Endothelial cell of umbilical vein (primary cell): ENCODE data around the gene ZFR2. TPM values are rescaled to one million over a fixed set of nuclear protein-coding genes. Genes with fewer than 3 reads are reported as not detected.

ENCODE experiments used
- BruUV-seq: library from RNA; stranded (reverse); fragments of 400-500 nt; replicated peaks from 2 replicates; lab custom pipeline; 2021; lab: Mats Ljungman, UMichigan
- CTCF ChIA-PET: fragments of 300-600, 350-600 bp; sonication (Branson Sonifier 250); formaldehyde crosslinking; loops from one replicate; lab custom pipeline; 2021; ENCODE audit warnings: antibody characterized with exemption, inconsistent platforms; lab: Charles Lee
- POLR2A ChIA-PET: fragments of 300-600, 350-600 bp; sonication (Branson Sonifier 250); formaldehyde crosslinking; loops from one replicate; lab custom pipeline; 2021; ENCODE audit warnings: antibody characterized with exemption, inconsistent platforms; lab: Charles Lee
- DNase-seq: peaks from one replicate; pipeline ENCODE4 v3.0.0-alpha.2; 2011; ENCODE audit warnings: low read depth, low spot score
- FAIRE-seq: peaks from 2 replicates; lab custom pipeline; 2011; peaks lifted over from hg19 to GRCh38; lab: Jason Lieb, UNC
- H2AFZ ChIP-seq: 2 replicates; pipeline ENCODE4 v1.6.0; 2012; ENCODE audit warnings: low read depth, low read length, control low read depth, inconsistent platforms
- H3K27ac ChIP-seq: 2 replicates; pipeline ENCODE4 v1.5.1; 2011; ENCODE audit warnings: low read depth, mild to moderate bottlenecking, control low read depth, low read length, moderate library complexity; ENCODE audit not compliant: insufficient read depth
- H3K27me3 ChIP-seq, 2 experiments: 2 replicates each; pipeline versions ENCODE4 v1.6.0 to v1.6.1; 2011; ENCODE audit warnings: low read length in 2 of 2, mixed read lengths in 1 of 2; ENCODE audit not compliant: control insufficient read depth in 2 of 2, insufficient read depth in 2 of 2
- H3K36me3 ChIP-seq, 2 experiments: 2 replicates in 1 of 2; 3 replicates in 1 of 2; pipeline ENCODE4 v1.5.1; 2011; ENCODE audit warnings: low read length in 2 of 2, mild to moderate bottlenecking in 1 of 2, moderate library complexity in 1 of 2; ENCODE audit not compliant: control insufficient read depth in 2 of 2, insufficient read depth in 2 of 2; ENCODE audit errors: extremely low read depth in 1 of 2
- H3K4me1 ChIP-seq: 3 replicates; pipeline ENCODE4 v1.5.1; 2011; ENCODE audit warnings: mild to moderate bottlenecking, low read length; ENCODE audit not compliant: control insufficient read depth, insufficient read depth; ENCODE audit errors: extremely low read depth
- H3K4me2 ChIP-seq: 2 replicates; pipeline ENCODE4 v1.6.1; 2011; ENCODE audit warnings: low read length, control low read depth, mixed read lengths; ENCODE audit not compliant: insufficient read depth
- H3K4me3 ChIP-seq, 3 experiments: fragments of 200-600 bp in 1 of 3; sonication (generic), shearing (Covaris generic) in 1 of 3; replicated peaks in 1 of 3; 2 replicates each; pipeline ENCODE4 v1.5.1; 2011 to 2016; ENCODE audit warnings: control low read depth in 3 of 3, low read length in 3 of 3, mild to moderate bottlenecking in 2 of 3, inconsistent platforms in 1 of 3, low read depth in 1 of 3, moderate library complexity in 1 of 3; ENCODE audit not compliant: insufficient read depth in 1 of 3
- H3K79me2 ChIP-seq: 2 replicates; pipeline ENCODE4 v1.6.0; 2012; ENCODE audit warnings: low read length, inconsistent platforms; ENCODE audit not compliant: control insufficient read depth, insufficient read depth
- H3K9ac ChIP-seq: replicated peaks from 2 replicates; pipeline ENCODE3; 2011; ENCODE audit warnings: low read length, control low read depth; ENCODE audit not compliant: insufficient read depth; ENCODE audit errors: extremely low read depth
- H3K9me1 ChIP-seq: replicated peaks from 3 replicates; pipeline ENCODE4 v1.6.0; 2011; ENCODE audit warnings: mild to moderate bottlenecking, low read length; ENCODE audit not compliant: control insufficient read depth, insufficient read depth; ENCODE audit errors: extremely low read depth
- H3K9me3 ChIP-seq: replicated peaks from 2 replicates; pipeline ENCODE4 v1.5.1; 2012; ENCODE audit warnings: low read length, inconsistent platforms; ENCODE audit not compliant: control insufficient read depth, insufficient read depth
- H4K20me1 ChIP-seq: replicated peaks from 2 replicates; pipeline ENCODE3; 2011; ENCODE audit warnings: mild to moderate bottlenecking, low read length; ENCODE audit not compliant: control insufficient read depth, insufficient read depth; ENCODE audit errors: extremely low read depth
- EZH2 ChIP-seq: IDR thresholded peaks from 2 replicates; pipeline ENCODE4 v1.6.1; 2012; ENCODE audit warnings: borderline replicate concordance, low read depth, mild to moderate bottlenecking, moderate library complexity, low read length, inconsistent platforms; ENCODE audit not compliant: severe bottlenecking
- FOS ChIP-seq: IDR thresholded peaks from 2 replicates; pipeline ENCODE4 v1.6.1; 2011; ENCODE audit warnings: mild to moderate bottlenecking, low read length, moderate library complexity, borderline replicate concordance; ENCODE audit not compliant: insufficient read depth
- GATA2 ChIP-seq: IDR thresholded peaks from 2 replicates; pipeline ENCODE4 v1.7.0; 2011; ENCODE audit warnings: low read depth, mild to moderate bottlenecking, moderate library complexity, mixed read lengths, low read length; ENCODE audit not compliant: insufficient read length, insufficient read depth
- JUN ChIP-seq: IDR thresholded peaks from 2 replicates; pipeline ENCODE4 v1.6.1; 2011; ENCODE audit warnings: borderline replicate concordance, low read depth; ENCODE audit not compliant: insufficient read length, insufficient read depth
- MYC ChIP-seq: IDR thresholded peaks from one replicate; pipeline ENCODE4 v1.6.1; 2011; ENCODE audit warnings: mild to moderate bottlenecking, low read depth, low read length
- POLR2AphosphoS5 ChIP-seq: IDR thresholded peaks from 2 replicates; pipeline ENCODE4 v1.6.1; 2012; ENCODE audit warnings: low read depth, mild to moderate bottlenecking, control low read depth, low read length, moderate library complexity; ENCODE audit not compliant: insufficient read depth
- dilution Hi-C: fragments of 300-500 bp; cut with MboI; formaldehyde crosslinking; loops from one replicate; pipeline ENCODE4 v1.15.0; 2019; ENCODE audit warnings: low sequenced_read_pairs; ENCODE audit not compliant: extremely low pct_ligation_motif_present
- intact Hi-C: fragments of 100-400 bp; cut with micrococcal nuclease; formaldehyde crosslinking; loops from one replicate; pipeline ENCODE4 v1.10.0; 2022
- polyA plus RNA-seq, 4 experiments: library from polyadenylated mRNA; depleted of rRNA in 3 of 4; stranded (reverse) in 3 of 4; unstranded in 1 of 4; fragments of >200 nt; gene quantifications; 2 replicates each; pipeline versions ENCODE4 v1.2.1 to v1.2.3, GENCODE V29; 2011 to 2012; ENCODE audit warnings: missing spikeins in 1 of 4
- total RNA-seq: library from RNA; stranded (reverse); gene quantifications from 2 replicates; pipeline ENCODE4 v1.2.3, GENCODE V29; 2021
- TF ChIP-seq, protein P1 (sequence below): IDR thresholded peaks from 2 replicates; pipeline ENCODE4 v1.6.1; 2011; ENCODE audit not compliant: insufficient read depth, insufficient read length
- TF ChIP-seq, protein P2 (sequence below), 2 donors: IDR thresholded peaks; 1 replicate in 1 of 2; 2 replicates in 1 of 2; pipeline ENCODE4 v1.5.1; 2011; ENCODE audit warnings: low read length in 2 of 2, mild to moderate bottlenecking in 2 of 2, moderate library complexity in 2 of 2, control low read depth in 1 of 2, inconsistent platforms in 1 of 2, low read depth in 1 of 2; ENCODE audit not compliant: insufficient read depth in 1 of 2; ENCODE audit errors: extremely low read depth in 1 of 2

Gene ZFR2
- total and polyA plus RNA-seq, 2 donors (not counting 3 experiments of a cell fraction or from before 2014, with no cell fraction given), result not detected

DNA sequence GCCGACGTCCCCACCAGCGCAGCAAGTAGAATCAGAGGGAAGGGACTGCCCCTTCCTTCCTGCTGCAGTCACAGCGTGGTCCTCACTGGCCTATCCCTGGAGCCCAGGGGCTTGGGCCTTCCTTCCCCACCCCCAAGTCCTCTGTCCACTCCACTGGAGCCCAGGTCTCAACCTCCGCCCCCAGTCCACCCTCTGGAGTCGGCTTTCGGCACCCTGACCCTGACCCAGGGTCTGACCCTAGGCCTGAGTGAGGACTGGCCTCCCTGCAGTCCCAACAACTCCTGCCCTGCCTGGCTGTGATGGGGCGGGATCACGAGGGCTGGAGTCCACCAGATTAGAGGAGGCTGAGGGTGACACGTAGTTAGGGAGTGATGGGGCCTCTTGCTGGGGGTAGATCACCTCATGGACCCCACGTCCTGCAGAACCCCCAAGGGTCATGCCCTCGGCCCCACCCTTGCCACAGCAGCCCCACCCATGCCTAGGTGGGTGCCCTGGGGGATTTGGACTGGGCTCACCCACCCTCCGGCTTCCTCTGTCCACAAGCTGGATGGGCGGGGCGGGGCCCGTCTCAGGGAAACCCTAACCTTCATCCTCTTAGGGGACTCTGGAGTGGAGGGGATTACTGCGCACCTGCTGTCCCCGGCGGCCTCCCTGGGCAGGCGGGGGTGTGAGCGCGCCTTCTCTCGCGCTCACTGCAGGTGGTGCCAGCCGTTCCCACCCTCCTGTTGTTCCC lies 100.7 kb downstream of the ZFR2 start:
- Histone ChIP-seq H3K4me3 (no peak overlapping the region), H4K20me1 (no peaks in the 10 kb centered on the region), H3K36me3 (peaks cover 2 to 10% of the 10 kb centered on the region in 2 experiments), H3K4me1 (peaks cover 11% of the 10 kb centered on the region), H3K79me2 (peaks cover 3% of the 10 kb centered on the region), H2AFZ (no peak overlapping the region), H3K4me2 (no peak overlapping the region), H3K9me1 (no peaks in the 10 kb centered on the region), H3K27ac (no peak overlapping the region), H3K9me3 (no peaks in the 10 kb centered on the region), H3K9ac (no peak overlapping the region), H3K27me3 (no peaks in the 10 kb centered on the region)
- no peak for TF ChIP-seq EZH2
- TF ChIP-seq, protein P1, sequence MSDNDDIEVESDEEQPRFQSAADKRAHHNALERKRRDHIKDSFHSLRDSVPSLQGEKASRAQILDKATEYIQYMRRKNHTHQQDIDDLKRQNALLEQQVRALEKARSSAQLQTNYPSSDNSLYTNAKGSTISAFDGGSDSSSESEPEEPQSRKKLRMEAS, result no peak
- no peak for TF ChIP-seq MYC
- TF ChIP-seq GATA2, result no peak
- no peak for TF ChIP-seq FOS
- dilution Hi-C loops, result no loop called here
- intact Hi-C loops, result no loop called here
- CTCF ChIA-PET, result interaction anchor here (1.0 kb wide), 1 partner anchor 53 kb away, joined by 3 read pairs; no protein-coding TSS in a partner anchor
- DNase-seq (no peak), FAIRE-seq (no peak)
- POLR2A ChIA-PET, result no interaction called here
- no TSS peak for BruUV-seq

DNA sequence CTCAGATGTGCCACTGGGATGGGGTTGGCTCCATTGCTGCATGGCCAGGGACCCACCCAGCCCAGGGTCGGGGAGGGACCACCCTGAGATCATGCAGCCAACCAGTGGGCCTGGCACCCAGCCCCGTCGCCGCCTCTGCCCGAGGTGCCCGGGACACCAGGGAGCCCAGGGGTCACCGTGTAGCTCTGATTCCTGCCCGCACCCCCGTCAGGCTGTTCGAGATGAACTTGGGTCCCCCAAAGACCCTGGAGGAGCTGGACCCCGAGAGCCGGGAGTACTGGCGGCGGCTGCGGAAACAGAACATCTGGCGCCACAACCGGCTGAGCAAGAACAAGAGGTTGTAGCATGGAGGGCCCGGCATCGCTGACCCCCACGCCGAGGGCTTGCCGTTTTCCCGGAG lies 101.8 kb downstream of the ZFR2 start:
- dilution Hi-C loops (no loop called here), intact Hi-C loops (no loop called here)
- Histone ChIP-seq H3K9ac (no peak overlapping the region), H3K4me2 (no peak overlapping the region), H2AFZ (no peak overlapping the region), H3K27me3 (no peaks in the 10 kb centered on the region), H4K20me1 (no peaks in the 10 kb centered on the region), H3K4me1 (peaks cover 14% of the 10 kb centered on the region), H3K36me3 (peaks cover 2 to 10% of the 10 kb centered on the region in 2 experiments), H3K79me2 (peaks cover 4% of the 10 kb centered on the region), H3K4me3 (no peak overlapping the region), H3K9me3 (no peaks in the 10 kb centered on the region), H3K27ac (no peak overlapping the region), H3K9me1 (no peaks in the 10 kb centered on the region)
- TF ChIP-seq, protein P2, sequence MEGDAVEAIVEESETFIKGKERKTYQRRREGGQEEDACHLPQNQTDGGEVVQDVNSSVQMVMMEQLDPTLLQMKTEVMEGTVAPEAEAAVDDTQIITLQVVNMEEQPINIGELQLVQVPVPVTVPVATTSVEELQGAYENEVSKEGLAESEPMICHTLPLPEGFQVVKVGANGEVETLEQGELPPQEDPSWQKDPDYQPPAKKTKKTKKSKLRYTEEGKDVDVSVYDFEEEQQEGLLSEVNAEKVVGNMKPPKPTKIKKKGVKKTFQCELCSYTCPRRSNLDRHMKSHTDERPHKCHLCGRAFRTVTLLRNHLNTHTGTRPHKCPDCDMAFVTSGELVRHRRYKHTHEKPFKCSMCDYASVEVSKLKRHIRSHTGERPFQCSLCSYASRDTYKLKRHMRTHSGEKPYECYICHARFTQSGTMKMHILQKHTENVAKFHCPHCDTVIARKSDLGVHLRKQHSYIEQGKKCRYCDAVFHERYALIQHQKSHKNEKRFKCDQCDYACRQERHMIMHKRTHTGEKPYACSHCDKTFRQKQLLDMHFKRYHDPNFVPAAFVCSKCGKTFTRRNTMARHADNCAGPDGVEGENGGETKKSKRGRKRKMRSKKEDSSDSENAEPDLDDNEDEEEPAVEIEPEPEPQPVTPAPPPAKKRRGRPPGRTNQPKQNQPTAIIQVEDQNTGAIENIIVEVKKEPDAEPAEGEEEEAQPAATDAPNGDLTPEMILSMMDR (IDR thresholded peaks at IDR 0.05; ENCODE audit: extremely low read depth in 1 of 2, insufficient read depth in 1 of 2, low read depth in 1 of 2, low read length in 2 of 2), result no peak
- no peak for TF ChIP-seq MYC
- TF ChIP-seq JUN, result no peak
- no peak for TF ChIP-seq EZH2
- TF ChIP-seq POLR2AphosphoS5, result no peak
- no peak for DNase-seq
- CTCF ChIA-PET, result interaction anchor here (2.1 kb wide), 1 partner anchor 54 kb away, joined by 8 read pairs; no protein-coding TSS in a partner anchor
- POLR2A ChIA-PET, result no interaction called here
- no peak for FAIRE-seq
- BruUV-seq, result no TSS peak
